NCI-H2196 treated with DMSO at 0.1 percent for 48 hours (cell line): ENCODE results near the gene PCSK5.
"Not testable (repeated sequence)": the region's sequence is repeated elsewhere in the genome, so short reads cannot be mapped to it uniquely, and the experiment has no call there.

Experiments used
- DNase-seq: peaks from one replicate; lab custom pipeline; 2025; ENCODE audit not compliant: unreplicated experiment; lab: John Stamatoyannopoulos, UW

PCSK5 gene

GRCh38 chr9:75890472-75891276 is at the start of gene PCSK5:
TSS of gene PCSK5 (plus strand) at chr9:75890673. CDS start at chr9:75891182, 509 bp downstream.
- DNase-seq = peak; percentile 58

- DNase-seq = no peak
Observed at GRCh38 chr9:75844321-75844720, 46.2 kb upstream of the PCSK5 start.

DNA sequence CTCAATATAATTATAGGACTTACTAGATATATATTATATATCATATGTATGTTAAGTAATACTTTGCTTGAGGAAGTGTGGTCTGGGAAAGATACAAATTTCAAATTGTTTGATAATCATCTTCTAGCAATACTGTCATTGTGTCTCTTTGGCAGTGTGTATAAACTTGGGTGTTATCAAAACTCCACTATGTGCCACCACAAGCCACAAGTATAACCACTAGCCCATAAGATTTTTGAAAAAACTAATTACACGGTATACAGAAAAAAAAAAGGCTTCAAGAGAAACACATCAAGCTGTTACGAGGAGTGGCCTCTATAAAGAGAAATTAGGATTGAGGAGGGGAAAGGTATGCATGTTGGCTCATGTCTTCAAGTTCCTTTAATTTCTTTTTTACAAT is 44.7 kb upstream of the PCSK5 start:
- DNase-seq = no peak

- no peak for DNase-seq
Observed at GRCh38 chr9:75847085-75847484, 43.4 kb upstream of the PCSK5 start.

DNA sequence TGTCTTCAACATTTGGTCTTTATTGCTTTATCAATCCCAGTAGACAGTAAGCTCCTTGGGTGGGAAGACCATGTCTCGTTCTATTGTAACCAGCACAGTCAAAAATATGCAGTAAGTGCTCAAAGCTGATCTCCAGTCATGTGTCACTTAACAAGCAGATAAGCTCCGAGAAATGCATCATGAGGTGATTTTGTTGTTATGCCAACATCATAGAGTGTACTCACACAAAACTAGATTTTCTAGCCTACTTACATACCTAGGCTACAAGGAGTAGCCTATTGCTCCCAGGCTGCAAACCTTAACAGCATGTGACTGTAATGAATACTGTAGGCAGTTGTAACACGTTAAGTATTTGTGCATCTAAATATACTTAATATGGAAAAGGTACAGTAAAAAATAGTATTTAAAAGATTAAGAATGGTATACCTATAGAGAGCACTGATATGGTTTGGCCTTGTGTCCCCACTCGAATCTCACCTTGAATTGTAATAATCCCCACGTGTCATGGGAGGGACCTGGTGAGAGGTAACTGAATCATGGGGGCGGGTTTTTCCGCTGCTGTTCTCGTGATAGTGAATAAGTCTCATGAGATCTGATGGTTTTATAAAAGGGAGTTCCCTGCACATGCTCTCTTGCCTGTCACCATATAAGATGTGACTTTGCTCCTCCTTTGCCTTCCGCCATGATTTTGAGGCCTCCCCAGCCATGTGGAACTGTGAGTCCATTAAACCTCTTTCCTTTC is 39.8 kb upstream of the PCSK5 start:
- DNase-seq = no peak

DNA sequence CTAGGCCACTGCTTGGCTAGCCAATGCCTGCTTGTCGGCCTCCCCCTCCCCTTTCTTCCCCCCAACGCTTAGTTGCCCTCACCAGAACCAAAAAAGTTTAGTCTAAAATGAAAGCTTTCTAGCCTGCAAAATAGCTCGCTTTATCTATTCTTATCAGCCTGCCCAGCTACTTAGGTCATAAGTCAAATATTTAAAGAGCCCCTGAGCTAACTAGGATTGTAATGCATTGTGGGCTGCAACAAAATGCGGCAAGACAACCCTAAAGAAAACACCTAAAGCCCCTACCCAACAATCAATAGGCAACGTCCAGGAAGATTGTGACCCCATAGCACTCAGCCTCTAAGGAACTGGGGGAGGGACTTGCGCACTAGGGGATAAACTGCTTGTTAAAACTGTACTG is 38.6 kb upstream of the PCSK5 start:
- no peak for DNase-seq

DNA sequence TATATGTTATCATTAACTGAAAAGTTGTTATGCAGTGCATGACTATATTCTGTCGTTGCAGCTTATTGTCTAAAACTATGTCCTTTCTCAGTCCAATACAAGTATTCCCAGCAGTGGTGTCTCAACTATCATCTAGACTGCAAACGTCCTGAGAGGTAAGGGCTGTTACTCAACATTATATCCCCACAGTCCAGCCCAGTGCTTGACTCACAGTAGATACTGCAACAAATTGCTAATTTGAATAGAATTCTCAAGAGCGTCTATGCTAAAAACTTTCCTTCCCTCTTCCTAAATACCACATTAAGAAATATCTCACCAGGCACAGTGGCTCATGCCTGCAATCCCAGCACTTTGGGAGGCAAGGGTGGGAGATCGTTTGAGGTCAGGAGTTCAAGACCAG is 37.7 kb upstream of the PCSK5 start:
- no peak for DNase-seq

DNA sequence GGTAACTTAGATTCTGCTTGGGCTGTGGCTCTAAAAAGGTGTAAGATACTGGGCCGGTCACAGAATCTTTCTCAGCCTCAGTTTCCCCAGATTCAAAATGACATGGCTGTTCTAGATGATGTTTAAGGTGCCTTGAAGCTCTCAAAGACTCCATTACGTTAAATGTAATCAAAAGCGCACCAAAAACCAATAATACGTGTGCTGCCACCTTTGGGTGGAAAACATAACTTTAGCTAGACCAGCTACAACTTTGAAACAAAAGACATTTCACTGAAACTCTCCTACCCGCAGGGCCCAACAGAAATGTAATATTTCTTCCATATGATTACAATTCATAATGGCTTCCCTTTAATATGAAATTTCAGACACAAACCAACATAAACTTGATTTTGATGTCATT is 35.0 kb upstream of the PCSK5 start:
- no peak for DNase-seq

- no peak for DNase-seq
Observed at GRCh38 chr9:75858497-75859092, 31.9 kb upstream of the PCSK5 start.

GRCh38 chr9:75864266-75864665 is 26.2 kb upstream of the PCSK5 start:
- DNase-seq = no peak

- no peak for DNase-seq
Observed at GRCh38 chr9:75866273-75866871, 24.1 kb upstream of the PCSK5 start.

GRCh38 chr9:75868526-75868925 is 21.9 kb upstream of the PCSK5 start:
- not testable (repeated sequence) for DNase-seq

- DNase-seq = no peak
Observed at GRCh38 chr9:75869236-75869635, 21.2 kb upstream of the PCSK5 start.

DNA sequence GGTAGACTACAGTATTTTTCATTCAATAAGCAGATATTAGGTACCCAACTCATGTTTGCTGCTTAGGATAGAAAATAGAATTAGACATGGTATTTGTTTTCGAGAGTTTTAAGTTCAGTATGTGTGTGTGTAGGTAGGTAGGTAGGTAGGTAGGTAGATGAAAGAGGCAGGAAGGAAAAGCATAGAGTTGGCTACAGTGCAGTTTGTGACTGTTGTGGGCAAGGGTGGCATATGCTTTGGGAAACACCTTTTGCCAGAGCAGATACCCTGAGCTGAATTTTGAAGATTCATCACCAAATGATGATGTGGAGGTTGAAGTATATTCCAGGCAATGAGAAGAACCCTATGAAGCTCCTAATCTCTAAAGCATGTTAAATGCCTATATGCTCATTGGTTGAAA is 20.0 kb upstream of the PCSK5 start:
- no peak for DNase-seq

DNA sequence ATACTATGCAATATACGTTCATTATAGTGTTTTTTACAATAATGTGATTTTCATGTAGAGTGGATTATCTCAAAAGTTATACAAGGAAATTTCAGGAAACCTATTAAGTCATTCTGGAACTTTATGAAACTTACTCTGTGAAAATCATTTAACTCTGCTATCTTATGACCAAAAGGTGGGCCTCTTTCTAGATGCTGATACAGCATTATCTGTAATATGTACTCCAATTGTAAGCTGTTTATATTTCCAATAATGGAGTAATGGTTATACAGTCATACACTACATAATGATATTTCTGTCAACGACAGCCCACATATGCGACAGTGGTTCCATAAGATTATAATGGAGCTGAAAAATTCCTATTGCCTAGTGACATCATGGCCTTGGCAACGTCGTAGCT is 18.8 kb upstream of the PCSK5 start:
- no peak for DNase-seq

GRCh38 chr9:75873712-75874111 is 16.8 kb upstream of the PCSK5 start:
- DNase-seq = no peak

DNA sequence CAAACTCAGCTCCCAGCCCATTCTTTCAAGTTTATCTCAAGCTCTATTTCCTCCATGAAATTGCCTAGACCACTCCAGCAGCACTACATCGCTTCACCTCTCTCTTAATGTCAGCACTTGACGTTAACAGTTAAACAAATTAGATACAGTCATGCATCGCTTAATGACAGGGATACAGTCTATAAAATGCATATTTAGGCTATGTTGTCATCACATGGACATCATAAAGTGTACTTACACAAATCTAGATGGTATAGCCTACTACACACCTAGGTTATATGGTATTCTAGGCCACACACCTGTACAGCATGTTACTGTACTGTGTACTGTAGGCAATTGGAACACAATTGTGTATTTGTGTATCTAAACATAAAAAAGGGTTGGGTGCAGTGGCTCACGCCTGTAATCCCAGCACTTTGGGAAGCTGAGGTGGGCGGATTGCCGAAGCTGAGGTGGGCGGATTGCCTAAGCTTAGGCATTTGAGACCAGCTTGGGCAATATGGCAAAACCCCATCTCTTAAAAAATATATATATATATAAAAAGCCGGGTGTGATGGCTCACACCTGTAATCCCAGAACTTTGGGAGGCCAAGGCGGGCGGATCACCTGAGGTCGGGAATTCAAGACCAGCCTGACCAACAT is 13.4 kb upstream of the PCSK5 start:
- DNase-seq = no peak

- DNase-seq = no peak
Observed at GRCh38 chr9:75878488-75878860, 12.0 kb upstream of the PCSK5 start.

- DNase-seq = no peak
Observed at GRCh38 chr9:75880618-75881017, 9.9 kb upstream of the PCSK5 start.

DNA sequence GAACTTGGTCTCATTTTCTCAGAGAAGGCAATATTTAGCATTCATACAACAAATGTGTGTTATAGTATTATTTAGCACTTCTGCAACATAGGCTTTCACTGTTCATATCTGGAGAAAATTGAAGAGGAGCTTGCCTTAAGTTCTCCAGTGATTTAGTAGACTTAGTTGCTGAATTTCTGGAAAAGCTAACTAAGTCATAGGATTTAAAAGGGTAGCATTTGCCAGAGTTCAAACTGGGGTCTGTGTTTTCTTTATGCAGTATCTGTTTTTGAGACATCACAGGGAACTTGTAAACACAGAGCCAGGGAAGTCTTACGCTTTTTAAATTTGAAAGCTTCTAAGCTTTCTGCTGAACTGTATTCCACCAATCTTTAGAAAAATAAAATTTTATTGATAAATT is 8.7 kb upstream of the PCSK5 start:
- no peak for DNase-seq

- DNase-seq = no peak
Observed at GRCh38 chr9:75885652-75886051, 4.8 kb upstream of the PCSK5 start.
